Activated T-cell treated with anti-CD3 and anti-CD28 coated beads for 4 hours (primary cell): ENCODE measurements around the gene GTPBP10.
A peak's percentile ranks its signal among the peaks of the same experiment; 100 is the strongest.

Experiments
- DNase-seq: peaks from one replicate; pipeline ENCODE4 v3.0.0-alpha.2; 2020

The GTPBP10 gene

DNA sequence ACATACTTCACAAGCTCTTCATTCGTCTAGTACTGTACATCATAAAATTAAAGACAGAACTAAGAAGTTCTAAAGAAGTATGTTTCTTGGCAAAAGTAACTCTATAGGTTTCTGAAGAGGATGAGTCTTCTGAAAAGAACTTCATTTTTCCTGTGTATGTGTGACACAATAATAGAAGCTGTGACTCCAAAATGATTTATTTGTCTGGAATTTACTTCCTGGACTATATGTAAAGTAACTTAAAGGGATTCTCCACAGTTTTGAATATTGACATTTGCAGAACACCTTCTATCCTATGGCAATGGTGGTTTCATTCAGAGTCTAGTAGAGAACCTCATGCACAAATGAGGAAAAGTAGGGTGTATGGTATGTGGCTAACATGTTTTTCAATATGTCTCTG is 36.9 kb downstream of the GTPBP10 start:
- DNase-seq: no peak

DNA sequence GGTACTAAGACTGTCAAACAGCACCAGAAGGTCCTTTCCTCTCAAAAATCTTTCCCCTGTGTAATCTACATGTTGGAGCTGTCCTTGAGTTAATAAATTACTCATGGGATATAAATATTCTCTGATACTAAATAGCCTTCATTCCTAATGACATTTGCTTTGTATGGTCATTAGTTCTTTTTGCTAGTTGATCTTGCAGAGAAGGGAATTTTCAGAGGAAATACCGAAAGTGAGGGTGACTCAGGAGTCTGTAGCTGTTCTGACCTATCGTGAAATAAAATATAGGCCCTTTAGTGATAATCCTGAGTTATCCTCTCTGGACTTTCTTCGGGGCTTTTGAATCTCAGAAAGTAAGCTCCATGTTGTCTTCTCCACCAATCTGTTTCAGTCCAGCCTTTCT is 37.3 kb downstream of the GTPBP10 start:
- DNase-seq: no peak

DNA sequence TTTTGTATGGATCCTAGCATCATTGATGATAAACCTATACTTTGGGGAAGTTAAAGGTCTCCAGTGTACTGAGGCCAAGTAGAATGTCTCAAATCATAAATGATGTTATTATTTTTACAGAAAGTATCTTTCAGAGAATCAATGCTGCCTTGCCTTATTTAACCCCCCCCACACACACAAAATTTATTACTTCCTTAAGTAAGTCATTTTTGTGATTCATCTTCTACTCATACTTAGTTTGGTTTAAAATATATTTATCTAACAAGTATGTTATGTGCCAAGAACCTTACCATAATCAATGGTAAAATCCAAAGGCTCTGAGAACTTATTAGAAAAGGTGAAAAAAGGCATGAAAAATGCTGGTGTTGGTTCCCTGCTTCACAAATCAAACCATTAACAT is 37.9 kb downstream of the GTPBP10 start:
- no peak for DNase-seq

DNA sequence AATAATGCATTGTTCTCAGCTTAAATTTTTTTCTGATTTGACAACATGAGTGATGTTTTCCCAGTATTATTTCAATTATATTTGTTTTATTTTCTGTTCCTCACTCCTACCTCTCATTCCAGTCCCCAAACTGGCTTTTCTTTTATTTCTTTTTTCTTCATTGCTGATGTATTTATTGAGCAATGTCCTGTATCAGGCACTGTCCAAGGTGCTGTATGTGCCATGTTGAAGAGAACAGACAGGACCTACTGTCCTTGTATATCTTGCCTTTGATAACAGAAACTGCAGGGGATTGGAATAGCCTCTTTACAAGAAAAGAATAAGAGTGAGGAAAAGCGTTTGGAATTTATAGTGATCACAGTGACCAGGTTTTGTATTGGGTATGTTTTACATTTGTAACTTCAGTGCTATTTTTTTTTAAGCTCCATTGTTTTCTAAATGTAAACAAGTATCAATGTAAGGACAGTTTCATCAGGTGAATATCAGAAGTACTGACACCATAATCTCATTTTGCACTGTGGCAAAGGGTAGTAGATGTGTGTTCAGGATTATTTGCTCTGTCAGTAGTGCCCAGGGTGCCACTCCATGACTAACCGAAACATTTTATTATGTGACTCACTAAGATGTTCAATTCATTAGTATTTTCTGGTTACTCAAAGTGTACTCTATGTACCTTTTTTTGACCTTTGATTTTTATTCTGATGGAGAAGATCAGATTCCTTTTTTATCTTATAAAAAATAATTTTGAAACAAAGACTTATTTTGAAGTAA is 41.1 kb downstream of the GTPBP10 start:
- DNase-seq: no peak

DNA sequence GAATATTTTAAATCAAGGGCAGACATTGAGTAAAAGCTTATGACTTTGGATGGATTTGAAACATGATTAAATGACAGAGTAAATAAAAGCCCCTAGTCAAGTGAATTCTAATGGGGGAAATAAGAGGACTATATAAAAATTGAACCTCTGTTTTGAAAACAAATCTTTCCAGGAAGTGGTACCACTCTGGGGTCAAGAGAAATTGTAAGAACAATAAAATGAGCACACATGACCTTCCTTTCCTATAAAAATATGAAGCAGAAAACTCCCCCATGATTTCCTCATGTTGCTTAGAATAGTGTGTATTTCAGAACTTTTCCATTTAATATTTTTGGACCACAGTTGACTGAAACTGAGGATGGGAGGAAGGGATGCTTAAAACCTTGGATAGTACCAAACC is 44.4 kb downstream of the GTPBP10 start:
- DNase-seq: no peak

DNA sequence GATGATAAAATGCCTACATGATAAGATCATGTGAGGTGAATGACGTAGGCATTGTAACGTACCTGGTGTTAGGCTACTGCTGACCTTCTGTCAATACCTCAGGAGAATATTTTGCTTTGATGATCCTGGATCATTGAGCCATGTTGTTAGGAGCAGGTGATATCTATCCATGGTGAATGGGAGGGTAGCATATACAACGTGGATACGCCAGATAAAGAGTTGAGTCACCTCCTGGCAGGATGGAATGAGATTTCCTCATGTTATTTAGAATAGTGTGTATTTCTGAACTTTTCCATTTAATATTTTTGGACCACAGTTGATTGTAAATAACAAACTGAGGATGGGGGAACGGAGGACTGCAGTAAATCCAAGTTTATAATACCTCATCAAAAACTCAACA is 45.0 kb downstream of the GTPBP10 start:
- DNase-seq: no peak

DNA sequence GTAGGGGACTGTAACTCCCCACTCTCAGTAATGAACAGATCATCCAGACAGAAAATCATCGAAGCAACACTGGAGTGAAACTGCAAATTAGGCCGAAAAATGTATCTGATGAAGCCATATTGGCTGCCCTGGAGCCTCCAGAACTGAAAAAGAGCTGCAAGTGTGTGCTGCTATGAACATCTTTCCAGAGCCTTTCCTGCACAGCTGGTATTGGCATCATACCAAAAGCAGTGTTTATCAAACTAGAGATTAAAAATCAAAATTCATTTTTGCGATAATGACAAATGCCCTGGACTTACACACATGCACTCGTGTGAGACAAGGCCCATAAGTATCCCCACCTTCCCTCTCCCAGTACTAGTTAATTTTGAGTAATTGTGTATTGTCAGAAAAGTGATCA is 49.9 kb downstream of the GTPBP10 start:
- no peak for DNase-seq

DNA sequence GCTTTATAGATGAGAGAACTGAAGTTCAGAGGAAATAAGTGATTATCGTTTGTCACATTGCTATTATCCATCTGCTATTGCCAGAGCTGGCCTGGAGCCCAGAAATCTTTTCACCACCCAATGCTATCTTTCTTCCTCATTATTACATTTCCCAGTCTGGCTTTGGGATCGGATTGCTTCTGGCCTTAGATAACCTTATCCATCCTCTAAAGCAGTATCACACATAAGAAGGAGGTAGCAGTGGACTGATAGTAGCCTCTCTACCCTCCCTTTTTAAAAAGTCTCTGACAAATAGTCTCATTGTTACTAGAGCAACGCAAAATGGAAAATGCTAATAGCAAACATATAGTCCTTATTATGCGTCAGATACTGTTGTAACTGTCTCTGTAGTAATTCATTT is 55.5 kb downstream of the GTPBP10 start:
- no peak for DNase-seq

DNA sequence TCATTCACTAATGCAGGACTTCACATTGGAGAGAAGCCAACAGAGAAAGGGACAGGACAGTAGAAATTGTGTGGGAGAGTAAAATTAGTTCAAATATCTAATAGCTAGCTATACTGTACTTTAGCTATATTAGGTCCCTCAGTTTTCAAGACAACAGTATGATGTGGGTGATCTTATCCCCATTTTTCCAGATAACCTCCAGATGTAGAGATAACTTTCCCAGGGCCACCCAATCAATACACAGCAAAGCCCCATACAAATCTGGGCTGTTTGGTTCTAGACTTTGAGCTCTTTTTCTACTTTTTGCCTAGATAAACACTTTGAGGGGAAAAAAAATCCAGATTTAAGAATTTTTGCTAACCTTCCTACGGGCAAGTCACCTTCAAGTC is 56.3 kb downstream of the GTPBP10 start:
- DNase-seq: no peak

DNA sequence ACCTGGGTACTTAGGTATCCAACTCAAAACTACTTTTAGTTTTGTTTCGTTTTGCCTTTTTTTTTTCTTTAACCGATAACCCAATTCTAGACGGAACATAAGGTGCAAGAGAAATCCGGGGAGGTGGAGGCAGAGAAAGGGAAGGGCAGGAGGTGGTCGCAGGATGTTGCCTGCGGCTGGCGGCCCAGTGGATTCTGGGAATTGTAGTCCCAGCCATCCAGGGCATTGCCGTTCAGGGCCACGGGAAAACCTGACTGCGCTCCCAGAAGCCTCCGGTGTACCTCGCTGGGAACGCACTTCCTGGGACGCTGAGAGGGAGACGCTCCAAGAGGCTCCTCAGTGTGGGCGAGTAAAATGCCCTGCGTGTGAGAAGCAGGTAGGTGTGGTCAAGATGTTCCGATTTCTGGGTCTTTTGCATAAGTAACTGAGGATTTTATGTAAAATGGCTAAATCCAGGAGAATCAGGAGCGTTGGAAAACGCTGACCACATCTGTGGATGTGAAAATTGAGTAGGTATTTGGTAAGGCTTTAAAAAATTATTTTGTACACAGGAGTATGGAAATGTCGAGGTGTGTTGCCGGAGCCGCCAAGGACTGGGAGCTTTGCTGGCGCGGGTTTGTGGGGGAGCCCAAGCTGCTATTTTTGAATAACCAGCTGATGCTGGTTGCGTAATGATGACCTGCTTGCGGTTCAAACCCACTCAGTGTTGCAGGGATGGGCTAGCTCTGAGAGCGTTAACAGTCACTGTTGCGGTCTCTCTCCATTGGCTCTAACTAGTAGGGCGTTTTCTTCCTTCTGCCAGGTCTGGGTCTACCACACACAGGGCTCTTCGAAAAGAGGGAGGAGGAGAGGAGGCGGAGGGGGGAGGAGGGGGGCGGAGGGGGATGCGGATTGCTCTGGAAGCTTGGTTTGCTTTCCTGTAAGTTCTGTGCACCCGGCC is 56.9 kb downstream of the GTPBP10 start, which contains the start of gene CLDN12:
Gene CLDN12 (plus strand): TSS at position 288 of the 940 bp plus-strand sequence. CDS start 9,216 bp downstream, outside the sequence.
- DNase-seq: peak; percentile 54

DNA sequence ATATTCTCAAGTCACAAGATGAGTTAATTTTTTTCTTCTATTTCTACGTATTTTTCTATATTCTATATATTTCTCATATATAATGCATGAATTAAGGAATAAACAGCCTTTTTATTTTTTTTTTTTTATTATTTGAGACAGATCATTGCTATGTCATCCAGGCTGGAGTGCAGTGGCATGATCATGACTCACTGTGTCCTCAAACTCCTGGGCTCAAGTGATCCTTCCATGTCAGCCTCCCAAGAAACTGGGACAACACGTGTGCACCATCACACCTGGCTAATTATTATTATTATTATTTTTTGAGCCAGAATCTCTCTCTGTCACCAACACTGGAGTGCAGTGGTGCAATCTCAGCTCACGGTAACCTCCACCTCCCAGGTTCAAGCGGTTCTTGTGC is 58.3 kb downstream of the GTPBP10 start:
- no peak for DNase-seq

DNA sequence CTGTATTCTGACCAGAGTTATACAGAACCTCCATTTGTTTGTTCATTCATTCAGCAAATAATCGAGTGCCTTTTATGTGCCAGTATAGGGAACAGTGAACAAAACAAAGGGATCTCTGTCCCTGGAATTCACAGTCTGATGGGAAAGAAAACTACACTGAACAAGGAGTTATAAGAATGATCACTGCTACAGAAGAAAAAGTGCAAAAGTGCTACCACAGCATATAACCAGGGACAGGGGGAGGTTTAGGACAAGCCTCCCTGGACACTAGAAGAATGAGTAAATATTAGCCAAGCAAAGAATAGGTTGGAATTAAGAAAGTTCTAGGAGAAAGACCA is 60.9 kb downstream of the GTPBP10 start:
- no peak for DNase-seq

DNA sequence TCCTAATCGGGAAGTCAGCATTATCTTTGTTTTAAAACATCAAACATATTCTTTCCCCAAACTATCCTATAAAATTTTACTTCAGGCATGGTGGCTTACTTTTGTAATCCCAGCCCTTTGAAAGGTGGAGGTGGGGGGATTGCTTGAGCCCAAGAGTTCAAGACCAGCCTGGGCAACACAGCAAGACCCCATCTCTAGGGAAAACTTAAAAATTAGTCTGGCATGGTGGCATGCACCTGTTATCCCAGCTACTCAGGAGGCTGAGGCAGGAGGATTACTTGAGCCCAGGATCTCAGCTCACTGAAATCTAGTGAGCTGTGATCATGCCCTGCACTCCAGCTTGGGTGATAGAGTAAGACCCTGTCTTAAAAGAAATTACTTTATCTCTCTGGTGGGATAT is 61.6 kb downstream of the GTPBP10 start:
- no peak for DNase-seq

DNA sequence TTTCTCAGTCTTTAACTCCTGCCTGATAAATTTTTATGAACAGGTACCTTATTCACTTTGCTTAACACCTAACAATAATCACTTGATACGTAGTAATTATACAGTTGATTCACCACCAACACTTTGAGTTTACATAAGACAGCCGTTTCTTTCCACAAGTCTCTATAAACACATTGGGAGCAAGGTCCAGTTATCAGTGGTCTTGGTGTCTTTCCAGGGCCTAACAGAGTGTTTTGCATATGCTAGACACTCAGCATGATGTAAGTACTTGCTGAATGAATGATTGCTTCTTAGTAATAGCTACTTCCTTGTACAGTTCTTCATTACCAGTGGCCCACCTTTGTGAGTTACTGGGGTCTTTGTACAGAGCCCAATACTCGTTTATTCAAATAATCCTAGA is 63.2 kb downstream of the GTPBP10 start:
- no peak for DNase-seq

DNA sequence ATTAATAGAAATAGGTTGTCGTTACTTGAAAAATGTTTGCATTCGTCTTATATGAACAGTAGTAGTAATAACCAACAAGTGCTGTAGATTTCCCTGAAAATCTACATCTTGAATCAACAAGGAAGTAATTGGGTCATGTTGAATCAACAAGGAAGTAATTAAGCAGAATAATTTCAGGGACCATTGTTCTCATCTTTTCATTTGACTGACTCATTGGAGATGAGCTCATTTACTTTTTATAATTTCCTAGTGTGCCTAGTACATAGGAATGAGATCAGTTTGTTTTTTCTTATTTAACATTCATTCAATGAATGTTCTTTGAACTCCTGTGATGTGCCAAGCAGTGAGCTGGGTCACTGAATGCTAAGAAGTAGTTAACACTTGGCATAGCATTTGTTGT is 65.0 kb downstream of the GTPBP10 start:
- DNase-seq: no peak

DNA sequence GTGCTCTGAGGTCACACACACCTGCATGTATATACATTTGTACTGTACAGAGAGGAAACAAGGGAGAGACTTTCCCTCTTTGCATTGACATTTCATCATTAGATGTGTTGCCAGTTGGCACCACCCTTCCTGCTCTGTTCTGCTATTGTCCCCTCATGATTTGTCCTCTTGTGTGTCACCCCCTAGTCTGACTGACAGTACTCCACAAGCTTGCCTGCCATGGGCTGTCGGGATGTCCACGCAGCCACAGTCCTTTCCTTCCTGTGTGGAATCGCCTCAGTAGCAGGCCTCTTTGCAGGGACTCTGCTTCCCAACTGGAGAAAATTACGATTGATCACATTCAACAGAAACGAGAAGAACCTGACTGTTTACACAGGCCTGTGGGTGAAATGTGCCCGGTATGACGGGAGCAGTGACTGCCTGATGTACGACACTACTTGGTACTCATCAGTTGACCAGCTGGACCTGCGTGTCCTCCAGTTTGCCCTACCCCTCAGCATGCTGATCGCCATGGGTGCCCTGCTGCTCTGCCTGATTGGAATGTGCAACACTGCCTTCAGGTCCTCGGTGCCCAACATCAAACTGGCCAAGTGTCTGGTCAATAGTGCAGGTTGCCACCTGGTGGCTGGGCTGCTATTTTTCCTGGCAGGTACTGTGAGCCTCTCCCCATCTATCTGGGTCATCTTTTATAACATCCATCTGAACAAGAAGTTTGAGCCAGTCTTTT is 66.1 kb downstream of the GTPBP10 start:
- no peak for DNase-seq

DNA sequence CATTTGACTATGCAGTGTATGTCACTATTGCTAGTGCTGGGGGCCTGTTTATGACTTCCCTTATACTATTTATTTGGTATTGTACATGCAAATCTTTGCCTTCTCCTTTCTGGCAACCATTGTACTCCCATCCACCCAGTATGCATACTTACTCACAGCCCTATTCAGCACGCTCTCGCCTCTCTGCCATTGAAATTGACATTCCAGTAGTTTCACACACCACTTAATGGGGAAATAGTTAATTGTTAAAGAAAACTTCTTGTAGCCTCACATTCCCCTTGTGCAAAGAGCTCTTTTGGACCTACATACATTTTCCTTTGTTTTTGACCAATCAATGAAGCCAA is 66.6 kb downstream of the GTPBP10 start:
- DNase-seq: no peak

DNA sequence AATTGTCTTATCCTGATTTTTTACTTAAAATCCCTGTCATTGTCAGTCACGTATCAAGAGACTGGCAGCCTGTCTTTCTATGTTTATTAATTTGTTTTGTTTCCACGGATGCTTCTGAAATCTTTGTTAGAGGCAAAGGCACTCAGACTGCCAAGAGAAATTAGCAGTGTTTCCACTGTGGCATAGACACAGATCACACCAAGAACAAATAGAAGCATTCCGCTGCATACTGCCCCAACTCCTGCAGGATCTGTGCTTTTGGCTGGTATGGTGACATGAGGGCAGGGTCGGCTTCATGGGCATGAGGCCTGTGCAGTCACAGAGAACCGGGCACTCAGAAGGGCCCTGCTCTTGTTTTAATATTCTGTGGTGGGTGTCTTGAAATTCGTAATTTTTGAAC is 75.1 kb downstream of the GTPBP10 start:
- DNase-seq: no peak

DNA sequence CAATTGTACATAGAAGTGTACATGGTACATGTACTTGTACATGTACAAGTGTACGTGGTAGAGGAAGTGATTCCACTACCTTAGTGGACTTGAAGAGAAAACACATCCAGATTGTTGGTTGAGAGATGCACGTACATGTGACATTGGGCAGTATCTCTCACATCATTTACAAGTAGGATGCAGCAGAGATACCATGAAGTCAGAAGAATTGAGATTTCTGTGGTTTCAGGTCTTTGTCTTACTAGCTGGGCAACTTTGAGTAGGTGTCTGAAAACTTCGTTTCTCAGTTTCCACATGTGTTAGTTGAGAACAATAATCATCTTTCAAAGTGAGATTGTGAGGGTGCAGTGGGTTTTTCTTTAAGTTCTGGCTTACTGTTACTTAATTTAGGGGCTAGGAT is 78.2 kb downstream of the GTPBP10 start:
- no peak for DNase-seq

DNA sequence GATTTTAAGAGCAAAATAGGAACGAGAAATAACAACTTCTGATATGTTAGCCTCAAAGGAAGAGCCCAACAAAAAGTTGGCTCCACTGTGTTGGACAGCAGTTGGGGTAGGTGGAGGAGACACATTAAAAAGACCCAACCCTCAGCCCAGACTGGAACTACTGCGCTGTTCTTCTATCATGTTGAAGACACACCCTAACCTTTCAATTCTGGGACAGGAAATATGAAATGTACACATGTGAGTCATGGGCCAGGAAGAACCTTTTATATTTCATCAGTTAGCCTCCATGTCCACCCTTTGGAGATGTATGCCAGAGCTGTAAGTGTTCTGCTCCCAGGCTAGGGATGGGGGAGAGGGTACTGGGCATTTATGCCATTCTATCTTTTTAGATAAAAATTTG is 78.9 kb downstream of the GTPBP10 start:
- DNase-seq: no peak

DNA sequence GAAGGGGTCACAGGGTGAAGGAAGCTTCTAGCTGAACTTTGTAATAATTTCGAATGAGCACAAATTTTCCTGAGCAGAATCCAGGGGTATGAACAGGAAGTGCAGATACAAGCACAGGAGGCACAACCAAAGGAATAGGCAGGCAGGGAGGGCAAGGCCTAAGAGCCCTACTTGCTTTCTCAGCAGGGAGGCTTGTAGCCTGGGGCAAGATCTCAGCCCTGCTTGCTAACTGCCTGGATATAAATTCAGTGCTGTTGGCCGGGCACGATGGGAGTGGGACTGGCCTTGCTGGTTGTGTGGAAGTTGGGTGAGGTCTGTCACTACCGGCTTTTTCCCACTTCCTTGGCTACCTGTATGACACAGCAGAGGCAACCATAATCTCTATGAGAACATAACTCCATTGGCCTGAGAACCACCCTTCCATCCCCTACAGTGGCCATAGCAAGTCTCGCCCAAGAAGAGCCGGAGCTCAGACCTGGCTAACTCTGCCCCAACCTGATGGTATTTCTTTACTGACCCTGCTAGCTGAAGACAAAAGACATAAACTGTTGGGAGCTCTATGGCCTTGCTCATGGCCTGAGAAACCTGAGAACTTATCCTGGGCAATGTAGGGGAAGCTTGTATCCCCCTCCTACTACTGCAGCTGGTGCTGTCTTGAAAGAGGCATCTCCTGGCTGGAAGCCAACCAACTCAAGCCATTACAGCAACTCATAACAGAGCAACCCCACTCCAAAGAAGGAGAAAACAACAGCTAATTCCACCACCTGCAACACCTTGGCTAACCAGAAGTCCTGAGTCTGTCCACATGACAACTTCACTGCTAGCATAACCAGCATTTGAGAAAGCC is 84.3 kb downstream of the GTPBP10 start:
- no peak for DNase-seq

DNA sequence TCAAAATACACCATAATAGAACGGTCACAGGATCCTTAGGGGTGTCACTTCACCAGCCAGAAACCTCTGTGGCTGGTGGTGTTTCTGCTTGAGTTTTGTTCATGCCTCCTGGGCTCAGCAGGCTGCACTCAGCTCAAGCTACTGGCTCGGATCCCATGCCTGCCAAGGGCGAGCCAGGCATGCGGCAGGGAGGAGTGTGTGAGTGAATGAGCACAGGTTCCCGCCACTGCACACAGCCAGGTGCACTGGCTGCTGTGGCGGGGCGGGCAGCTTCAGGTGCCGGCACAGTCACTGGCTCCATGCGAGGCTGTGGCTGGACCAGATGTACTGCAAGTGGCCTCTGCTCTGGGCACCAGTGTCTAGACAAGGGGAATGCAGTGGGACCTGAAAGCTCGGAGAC is 86.2 kb downstream of the GTPBP10 start:
- no peak for DNase-seq

DNA sequence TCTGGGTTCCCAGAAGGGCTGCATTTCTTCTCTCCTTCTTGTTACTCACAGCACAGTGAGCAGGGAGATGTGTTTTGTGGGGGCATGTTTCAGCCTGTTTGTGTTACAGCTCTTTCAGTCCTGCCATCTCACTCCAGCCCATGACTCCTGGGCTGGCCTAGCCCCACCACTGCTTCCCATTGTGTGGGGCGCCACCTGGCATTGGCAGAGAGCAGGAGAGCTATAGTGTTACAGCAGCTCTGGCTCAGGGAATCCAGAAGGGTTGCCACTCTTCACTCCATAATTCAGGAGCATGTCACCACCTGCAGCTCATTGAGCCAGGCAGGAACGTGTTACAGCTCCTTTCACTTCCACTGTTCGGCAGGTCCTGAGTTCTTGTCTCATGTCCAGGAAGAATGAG is 86.7 kb downstream of the GTPBP10 start:
- no peak for DNase-seq
